Endothelial cell of umbilical vein (primary cell): Measurements from ENCODE around the gene FICD. TPM values are rescaled to one million over a fixed set of nuclear protein-coding genes. Genes with fewer than 3 reads are reported as not detected.

ENCODE experiments used
- BruUV-seq: library from RNA; stranded (reverse); fragments of 400-500 nt; replicated peaks from 2 replicates; lab custom pipeline; 2021; lab: Mats Ljungman, UMichigan
- CTCF ChIA-PET: fragments of 300-600, 350-600 bp; sonication (Branson Sonifier 250); formaldehyde crosslinking; loops from one replicate; lab custom pipeline; 2021; ENCODE audit warnings: antibody characterized with exemption, inconsistent platforms; lab: Charles Lee
- POLR2A ChIA-PET: fragments of 300-600, 350-600 bp; sonication (Branson Sonifier 250); formaldehyde crosslinking; loops from one replicate; lab custom pipeline; 2021; ENCODE audit warnings: antibody characterized with exemption, inconsistent platforms; lab: Charles Lee
- DNase-seq: peaks from one replicate; pipeline ENCODE4 v3.0.0-alpha.2; 2011; ENCODE audit warnings: low read depth, low spot score
- FAIRE-seq: peaks from 2 replicates; lab custom pipeline; 2011; peaks lifted over from hg19 to GRCh38; lab: Jason Lieb, UNC
- H2AFZ ChIP-seq: 2 replicates; pipeline ENCODE4 v1.6.0; 2012; ENCODE audit warnings: low read depth, low read length, control low read depth, inconsistent platforms
- H3K27ac ChIP-seq: 2 replicates; pipeline ENCODE4 v1.5.1; 2011; ENCODE audit warnings: low read depth, mild to moderate bottlenecking, control low read depth, low read length, moderate library complexity; ENCODE audit not compliant: insufficient read depth
- H3K27me3 ChIP-seq, 2 experiments: 2 replicates each; pipeline versions ENCODE4 v1.6.0 to v1.6.1; 2011; ENCODE audit warnings: low read length in 2 of 2, mixed read lengths in 1 of 2; ENCODE audit not compliant: control insufficient read depth in 2 of 2, insufficient read depth in 2 of 2
- H3K36me3 ChIP-seq, 2 experiments: 2 replicates in 1 of 2; 3 replicates in 1 of 2; pipeline ENCODE4 v1.5.1; 2011; ENCODE audit warnings: low read length in 2 of 2, mild to moderate bottlenecking in 1 of 2, moderate library complexity in 1 of 2; ENCODE audit not compliant: control insufficient read depth in 2 of 2, insufficient read depth in 2 of 2; ENCODE audit errors: extremely low read depth in 1 of 2
- H3K4me1 ChIP-seq: 3 replicates; pipeline ENCODE4 v1.5.1; 2011; ENCODE audit warnings: mild to moderate bottlenecking, low read length; ENCODE audit not compliant: control insufficient read depth, insufficient read depth; ENCODE audit errors: extremely low read depth
- H3K4me2 ChIP-seq: 2 replicates; pipeline ENCODE4 v1.6.1; 2011; ENCODE audit warnings: low read length, control low read depth, mixed read lengths; ENCODE audit not compliant: insufficient read depth
- H3K4me3 ChIP-seq, 3 experiments: fragments of 200-600 bp in 1 of 3; sonication (generic), shearing (Covaris generic) in 1 of 3; replicated peaks in 1 of 3; 2 replicates each; pipeline ENCODE4 v1.5.1; 2011 to 2016; ENCODE audit warnings: control low read depth in 3 of 3, low read length in 3 of 3, mild to moderate bottlenecking in 2 of 3, inconsistent platforms in 1 of 3, low read depth in 1 of 3, moderate library complexity in 1 of 3; ENCODE audit not compliant: insufficient read depth in 1 of 3
- H3K79me2 ChIP-seq: 2 replicates; pipeline ENCODE4 v1.6.0; 2012; ENCODE audit warnings: low read length, inconsistent platforms; ENCODE audit not compliant: control insufficient read depth, insufficient read depth
- H3K9ac ChIP-seq: replicated peaks from 2 replicates; pipeline ENCODE3; 2011; ENCODE audit warnings: low read length, control low read depth; ENCODE audit not compliant: insufficient read depth; ENCODE audit errors: extremely low read depth
- H3K9me1 ChIP-seq: replicated peaks from 3 replicates; pipeline ENCODE4 v1.6.0; 2011; ENCODE audit warnings: mild to moderate bottlenecking, low read length; ENCODE audit not compliant: control insufficient read depth, insufficient read depth; ENCODE audit errors: extremely low read depth
- H3K9me3 ChIP-seq: replicated peaks from 2 replicates; pipeline ENCODE4 v1.5.1; 2012; ENCODE audit warnings: low read length, inconsistent platforms; ENCODE audit not compliant: control insufficient read depth, insufficient read depth
- H4K20me1 ChIP-seq: replicated peaks from 2 replicates; pipeline ENCODE3; 2011; ENCODE audit warnings: mild to moderate bottlenecking, low read length; ENCODE audit not compliant: control insufficient read depth, insufficient read depth; ENCODE audit errors: extremely low read depth
- EZH2 ChIP-seq: IDR thresholded peaks from 2 replicates; pipeline ENCODE4 v1.6.1; 2012; ENCODE audit warnings: borderline replicate concordance, low read depth, mild to moderate bottlenecking, moderate library complexity, low read length, inconsistent platforms; ENCODE audit not compliant: severe bottlenecking
- FOS ChIP-seq: IDR thresholded peaks from 2 replicates; pipeline ENCODE4 v1.6.1; 2011; ENCODE audit warnings: mild to moderate bottlenecking, low read length, moderate library complexity, borderline replicate concordance; ENCODE audit not compliant: insufficient read depth
- GATA2 ChIP-seq: IDR thresholded peaks from 2 replicates; pipeline ENCODE4 v1.7.0; 2011; ENCODE audit warnings: low read depth, mild to moderate bottlenecking, moderate library complexity, mixed read lengths, low read length; ENCODE audit not compliant: insufficient read length, insufficient read depth
- JUN ChIP-seq: IDR thresholded peaks from 2 replicates; pipeline ENCODE4 v1.6.1; 2011; ENCODE audit warnings: borderline replicate concordance, low read depth; ENCODE audit not compliant: insufficient read length, insufficient read depth
- MYC ChIP-seq: IDR thresholded peaks from one replicate; pipeline ENCODE4 v1.6.1; 2011; ENCODE audit warnings: mild to moderate bottlenecking, low read depth, low read length
- POLR2A ChIP-seq: IDR thresholded peaks from 2 replicates; pipeline ENCODE4 v1.6.1; 2012; ENCODE audit warnings: low read depth, mild to moderate bottlenecking, control low read depth, low read length
- POLR2AphosphoS5 ChIP-seq: IDR thresholded peaks from 2 replicates; pipeline ENCODE4 v1.6.1; 2012; ENCODE audit warnings: low read depth, mild to moderate bottlenecking, control low read depth, low read length, moderate library complexity; ENCODE audit not compliant: insufficient read depth
- dilution Hi-C: fragments of 300-500 bp; cut with MboI; formaldehyde crosslinking; loops from one replicate; pipeline ENCODE4 v1.15.0; 2019; ENCODE audit warnings: low sequenced_read_pairs; ENCODE audit not compliant: extremely low pct_ligation_motif_present
- intact Hi-C: fragments of 100-400 bp; cut with micrococcal nuclease; formaldehyde crosslinking; loops from one replicate; pipeline ENCODE4 v1.10.0; 2022
- polyA plus RNA-seq, 4 experiments: library from polyadenylated mRNA; depleted of rRNA in 3 of 4; stranded (reverse) in 3 of 4; unstranded in 1 of 4; fragments of >200 nt; gene quantifications; 2 replicates each; pipeline versions ENCODE4 v1.2.1 to v1.2.3, GENCODE V29; 2011 to 2012; ENCODE audit warnings: missing spikeins in 1 of 4
- total RNA-seq: library from RNA; stranded (reverse); gene quantifications from 2 replicates; pipeline ENCODE4 v1.2.3, GENCODE V29; 2021
- TF ChIP-seq, protein P1 (sequence below), 2 donors: IDR thresholded peaks; 1 replicate in 1 of 2; 2 replicates in 1 of 2; pipeline ENCODE4 v1.5.1; 2011; ENCODE audit warnings: low read length in 2 of 2, mild to moderate bottlenecking in 2 of 2, moderate library complexity in 2 of 2, control low read depth in 1 of 2, inconsistent platforms in 1 of 2, low read depth in 1 of 2; ENCODE audit not compliant: insufficient read depth in 1 of 2; ENCODE audit errors: extremely low read depth in 1 of 2
- TF ChIP-seq, protein P2 (sequence below): IDR thresholded peaks from 2 replicates; pipeline ENCODE4 v1.6.1; 2011; ENCODE audit not compliant: insufficient read depth, insufficient read length

The FICD gene
- total and polyA plus RNA-seq, 2 donors (not counting 3 experiments of a cell fraction or from before 2014, with no cell fraction given), result 3.9 to 6.1 TPM

- FAIRE-seq (no peak), DNase-seq (no peak)
- BruUV-seq, result no TSS peak
- Histone ChIP-seq H3K4me2 (no peak overlapping the region), H3K27me3 (no peaks in the 10 kb centered on the region), H3K4me1 (no peaks in the 10 kb centered on the region), H3K9me1 (no peaks in the 10 kb centered on the region), H4K20me1 (no peaks in the 10 kb centered on the region), H3K36me3 (no peaks in the 10 kb centered on the region), H3K9me3 (no peaks in the 10 kb centered on the region), H3K79me2 (no peaks in the 10 kb centered on the region), H2AFZ (no peak overlapping the region), H3K9ac (no peak overlapping the region), H3K4me3 (no peak overlapping the region), H3K27ac (no peak overlapping the region)
- dilution Hi-C loops (no loop called here), intact Hi-C loops (no loop called here)
- ChIA-PET POLR2A (no interaction called here), CTCF (no interaction called here)
- TF ChIP-seq FOS, result no peak
- TF ChIP-seq GATA2, result no peak
- no peak for TF ChIP-seq MYC
- no peak for TF ChIP-seq JUN
- no peak for TF ChIP-seq POLR2A
Measured at GRCh38 chr12:108502922-108503321, 12.2 kb upstream of the FICD start.

- BruUV-seq, result no TSS peak
- intact Hi-C loops (no loop called here), dilution Hi-C loops (no loop called here)
- Histone ChIP-seq H3K36me3 (no peaks in the 10 kb centered on the region), H3K27ac (no peak overlapping the region), H3K4me1 (no peaks in the 10 kb centered on the region), H3K79me2 (no peaks in the 10 kb centered on the region), H3K9me3 (no peaks in the 10 kb centered on the region), H3K9ac (no peak overlapping the region), H3K27me3 (no peaks in the 10 kb centered on the region), H3K9me1 (no peaks in the 10 kb centered on the region), H4K20me1 (no peaks in the 10 kb centered on the region), H3K4me2 (no peak overlapping the region), H3K4me3 (no peak overlapping the region), H2AFZ (no peak overlapping the region)
- FAIRE-seq (no peak), DNase-seq (no peak)
- CTCF ChIA-PET, result interaction anchor here (1.8 kb wide), 1 partner anchor 10 kb away, joined by 4 read pairs; no protein-coding TSS in a partner anchor
- TF ChIP-seq POLR2A, result no peak
- TF ChIP-seq FOS, result no peak
- TF ChIP-seq EZH2, result no peak
- TF ChIP-seq, protein P1, sequence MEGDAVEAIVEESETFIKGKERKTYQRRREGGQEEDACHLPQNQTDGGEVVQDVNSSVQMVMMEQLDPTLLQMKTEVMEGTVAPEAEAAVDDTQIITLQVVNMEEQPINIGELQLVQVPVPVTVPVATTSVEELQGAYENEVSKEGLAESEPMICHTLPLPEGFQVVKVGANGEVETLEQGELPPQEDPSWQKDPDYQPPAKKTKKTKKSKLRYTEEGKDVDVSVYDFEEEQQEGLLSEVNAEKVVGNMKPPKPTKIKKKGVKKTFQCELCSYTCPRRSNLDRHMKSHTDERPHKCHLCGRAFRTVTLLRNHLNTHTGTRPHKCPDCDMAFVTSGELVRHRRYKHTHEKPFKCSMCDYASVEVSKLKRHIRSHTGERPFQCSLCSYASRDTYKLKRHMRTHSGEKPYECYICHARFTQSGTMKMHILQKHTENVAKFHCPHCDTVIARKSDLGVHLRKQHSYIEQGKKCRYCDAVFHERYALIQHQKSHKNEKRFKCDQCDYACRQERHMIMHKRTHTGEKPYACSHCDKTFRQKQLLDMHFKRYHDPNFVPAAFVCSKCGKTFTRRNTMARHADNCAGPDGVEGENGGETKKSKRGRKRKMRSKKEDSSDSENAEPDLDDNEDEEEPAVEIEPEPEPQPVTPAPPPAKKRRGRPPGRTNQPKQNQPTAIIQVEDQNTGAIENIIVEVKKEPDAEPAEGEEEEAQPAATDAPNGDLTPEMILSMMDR (IDR thresholded peaks at IDR 0.05; ENCODE audit: extremely low read depth in 1 of 2, insufficient read depth in 1 of 2, low read depth in 1 of 2, low read length in 2 of 2), result no peak
- TF ChIP-seq, protein P2, sequence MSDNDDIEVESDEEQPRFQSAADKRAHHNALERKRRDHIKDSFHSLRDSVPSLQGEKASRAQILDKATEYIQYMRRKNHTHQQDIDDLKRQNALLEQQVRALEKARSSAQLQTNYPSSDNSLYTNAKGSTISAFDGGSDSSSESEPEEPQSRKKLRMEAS, result no peak
- TF ChIP-seq JUN, result no peak
- TF ChIP-seq POLR2AphosphoS5, result no peak
- TF ChIP-seq MYC, result no peak
- POLR2A ChIA-PET, result no interaction called here
Measured at GRCh38 chr12:108505129-108505528, 9.9 kb upstream of the FICD start.
